Measurements from ENCODE around the gene FPR2. TPM values are rescaled to one million over a fixed set of nuclear protein-coding genes. Genes with fewer than 3 reads are reported as not detected.

FPR2 gene
- polyA plus RNA-seq, 1 donor (not counting 4 experiments of a cell fraction or from before 2014, with no cell fraction given) = 0.05 TPM

DNA sequence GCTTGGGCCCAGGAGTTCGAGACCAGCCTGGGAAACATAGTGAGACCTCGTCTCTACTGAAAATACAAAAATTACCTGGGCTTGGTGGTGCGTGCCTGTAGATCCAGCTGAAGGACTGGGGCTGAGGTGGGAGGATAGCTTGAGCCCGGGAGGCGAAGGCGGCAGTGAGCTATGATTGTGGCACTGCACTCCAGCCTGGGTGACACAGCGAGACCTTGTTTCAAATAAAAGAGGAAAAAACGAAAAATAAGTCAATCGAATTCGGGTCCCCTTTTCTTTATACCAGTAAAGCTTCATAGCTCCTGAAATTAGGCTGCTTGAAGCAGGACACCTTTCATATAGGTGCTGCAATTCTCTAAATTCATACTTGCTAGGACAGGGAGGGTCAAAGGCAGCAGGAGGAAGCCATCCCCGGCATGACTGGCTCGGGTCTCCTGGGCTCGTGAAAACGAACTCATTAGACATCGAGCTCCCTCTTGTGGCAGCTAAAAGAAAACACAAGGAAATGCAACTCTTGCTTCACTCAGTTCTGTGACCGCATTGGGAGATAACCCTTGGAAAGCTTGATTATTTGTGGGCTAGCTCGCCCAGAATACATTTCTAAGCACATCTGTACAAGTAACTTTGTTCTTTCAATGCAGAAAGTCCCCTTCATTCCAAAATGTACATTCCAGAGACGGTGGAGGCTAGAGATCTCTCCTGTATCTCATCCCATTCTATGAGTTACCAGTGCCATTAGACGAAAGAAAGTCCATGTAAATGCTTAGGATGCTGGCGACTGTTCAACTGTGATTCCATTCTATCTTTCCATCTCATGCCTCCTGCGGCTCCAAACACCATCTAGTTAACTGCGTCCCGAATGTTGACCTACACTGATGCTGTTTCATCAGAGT, 16.8 kb downstream of the FPR2 start:
- peaks cover 3% of the 10 kb centered on the region for H3K27me3 ChIP-seq (ENCODE audit: control insufficient read depth, extremely low read depth, insufficient read depth, low read length)
- H3K4me2 ChIP-seq (ENCODE audit: control insufficient read depth, extremely low read depth, insufficient read depth, low read depth, low read length) = peak overlapping the region; percentile 4
- H3K79me2 ChIP-seq (ENCODE audit: control insufficient read depth, insufficient read depth, low read length) = no peaks in the 10 kb centered on the region
- no peak overlapping the region for H2AFZ ChIP-seq (ENCODE audit: control insufficient read depth, low read length)
- no peak overlapping the region for H3K4me3 ChIP-seq (ENCODE audit: control insufficient read depth in 2 of 3, extremely low read depth in 1 of 3, insufficient read depth in 2 of 3, low read depth in 1 of 3, low read length in 3 of 3)
- H3K9me1 ChIP-seq (ENCODE audit: control insufficient read depth, extremely low read depth, insufficient read depth, low read length) = no peaks in the 10 kb centered on the region
- no peaks in the 10 kb centered on the region for H3K9me3 ChIP-seq (ENCODE audit: control insufficient read depth, low read depth, low read length)
- H3K27ac ChIP-seq (ENCODE audit: control insufficient read depth, insufficient read depth, low read length) = no peak overlapping the region
- no peak overlapping the region for H3K9ac ChIP-seq (ENCODE audit: control insufficient read depth, extremely low read depth, insufficient read depth, low read length)
- no peaks in the 10 kb centered on the region for H3K4me1 ChIP-seq (ENCODE audit: control insufficient read depth, extremely low read depth, insufficient read depth, low read length)
- no peaks in the 10 kb centered on the region for H3K36me3 ChIP-seq (ENCODE audit: control insufficient read depth in 2 of 2, extremely low read depth in 1 of 2, insufficient read depth in 2 of 2, low read length in 2 of 2)
- no peak for DNase-seq (ENCODE audit: low read depth, low spot score)
- dilution Hi-C loops (cut with MboI; ENCODE audit: extremely low pct_ligation_motif_present, low sequenced_read_pairs) = no loop called here
- FAIRE-seq = peak; percentile 75
- TF ChIP-seq EZH2 (IDR thresholded peaks at IDR 0.05; ENCODE audit: low read length) = no peak
- TF ChIP-seq, protein P1, sequence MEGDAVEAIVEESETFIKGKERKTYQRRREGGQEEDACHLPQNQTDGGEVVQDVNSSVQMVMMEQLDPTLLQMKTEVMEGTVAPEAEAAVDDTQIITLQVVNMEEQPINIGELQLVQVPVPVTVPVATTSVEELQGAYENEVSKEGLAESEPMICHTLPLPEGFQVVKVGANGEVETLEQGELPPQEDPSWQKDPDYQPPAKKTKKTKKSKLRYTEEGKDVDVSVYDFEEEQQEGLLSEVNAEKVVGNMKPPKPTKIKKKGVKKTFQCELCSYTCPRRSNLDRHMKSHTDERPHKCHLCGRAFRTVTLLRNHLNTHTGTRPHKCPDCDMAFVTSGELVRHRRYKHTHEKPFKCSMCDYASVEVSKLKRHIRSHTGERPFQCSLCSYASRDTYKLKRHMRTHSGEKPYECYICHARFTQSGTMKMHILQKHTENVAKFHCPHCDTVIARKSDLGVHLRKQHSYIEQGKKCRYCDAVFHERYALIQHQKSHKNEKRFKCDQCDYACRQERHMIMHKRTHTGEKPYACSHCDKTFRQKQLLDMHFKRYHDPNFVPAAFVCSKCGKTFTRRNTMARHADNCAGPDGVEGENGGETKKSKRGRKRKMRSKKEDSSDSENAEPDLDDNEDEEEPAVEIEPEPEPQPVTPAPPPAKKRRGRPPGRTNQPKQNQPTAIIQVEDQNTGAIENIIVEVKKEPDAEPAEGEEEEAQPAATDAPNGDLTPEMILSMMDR (optimal IDR thresholded peaks at IDR 0.05 in 1 of 3, IDR thresholded peaks at IDR 0.05 in 1 of 3, conservative IDR thresholded peaks at IDR 0.05 in 1 of 3; ENCODE audit: extremely low read depth in 1 of 3, insufficient read depth in 2 of 3, low read length in 3 of 3) = peak; percentile 73 to 82 (median 81)
- H4K20me1 ChIP-seq (ENCODE audit: control insufficient read depth, extremely low read depth, insufficient read depth, low read length) = no peaks in the 10 kb centered on the region

DNA sequence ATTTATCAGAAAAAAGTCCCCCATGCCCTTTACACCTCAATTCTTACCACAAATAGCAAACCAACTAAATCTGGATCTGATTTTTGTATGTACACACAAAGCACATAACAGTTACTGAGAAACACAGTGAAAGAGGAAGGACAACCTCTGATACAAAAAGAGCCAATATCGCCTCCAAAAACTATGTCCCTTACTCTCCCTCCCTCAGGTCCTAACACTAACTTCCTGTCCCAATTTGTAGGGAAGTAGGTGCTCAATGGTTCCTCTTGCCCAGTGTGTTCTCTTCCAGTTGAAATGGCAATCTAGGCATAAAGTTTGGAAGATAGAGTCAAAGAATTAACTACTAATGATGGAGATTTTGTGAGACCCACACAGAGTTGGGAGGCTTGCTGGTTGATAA, 18.2 kb downstream of the FPR2 start:
- Histone ChIP-seq H3K9me3 (ENCODE audit: control insufficient read depth, low read depth, low read length) (no peaks in the 10 kb centered on the region), H3K27ac (ENCODE audit: control insufficient read depth, insufficient read depth, low read length) (no peak overlapping the region), H3K27me3 (ENCODE audit: control insufficient read depth, extremely low read depth, insufficient read depth, low read length) (peaks cover 3% of the 10 kb centered on the region), H3K4me1 (ENCODE audit: control insufficient read depth, extremely low read depth, insufficient read depth, low read length) (peaks cover 2% of the 10 kb centered on the region), H4K20me1 (ENCODE audit: control insufficient read depth, extremely low read depth, insufficient read depth, low read length) (no peaks in the 10 kb centered on the region), H3K36me3 (ENCODE audit: control insufficient read depth in 2 of 2, extremely low read depth in 1 of 2, insufficient read depth in 2 of 2, low read length in 2 of 2) (no peaks in the 10 kb centered on the region), H3K4me2 (ENCODE audit: control insufficient read depth, extremely low read depth, insufficient read depth, low read depth, low read length) (no peak overlapping the region), H3K79me2 (ENCODE audit: control insufficient read depth, insufficient read depth, low read length) (no peaks in the 10 kb centered on the region), H2AFZ (ENCODE audit: control insufficient read depth, low read length) (no peak overlapping the region), H3K4me3 (ENCODE audit: control insufficient read depth in 2 of 3, extremely low read depth in 1 of 3, insufficient read depth in 2 of 3, low read depth in 1 of 3, low read length in 3 of 3) (no peak overlapping the region), H3K9me1 (ENCODE audit: control insufficient read depth, extremely low read depth, insufficient read depth, low read length) (no peaks in the 10 kb centered on the region), H3K9ac (ENCODE audit: control insufficient read depth, extremely low read depth, insufficient read depth, low read length) (no peak overlapping the region)
- no peak for FAIRE-seq
- dilution Hi-C loops (cut with MboI; ENCODE audit: extremely low pct_ligation_motif_present, low sequenced_read_pairs) = no loop called here
- TF ChIP-seq, protein P1 (optimal IDR thresholded peaks at IDR 0.05 in 1 of 3, IDR thresholded peaks at IDR 0.05 in 1 of 3, conservative IDR thresholded peaks at IDR 0.05 in 1 of 3; ENCODE audit: extremely low read depth in 1 of 3, insufficient read depth in 2 of 3, low read length in 3 of 3) = no peak
- no peak for TF ChIP-seq EZH2 (IDR thresholded peaks at IDR 0.05; ENCODE audit: low read length)
- DNase-seq (ENCODE audit: low read depth, low spot score) = no peak
